Adipocyte (in vitro differentiated cells): Measurements from ENCODE around the gene SLCO3A1.
"Not testable (repeated sequence)": the region's sequence is repeated elsewhere in the genome, so short reads cannot be mapped to it uniquely, and the experiment has no call there.

ENCODE experiments used
- DNase-seq: peaks from one replicate; pipeline ENCODE4 v3.0.0-alpha.2; 2015; ENCODE audit warnings: low read depth
- H3K27me3 ChIP-seq: replicated peaks from 2 replicates; pipeline ENCODE4 v1.7.0; 2013; ENCODE audit warnings: mild to moderate bottlenecking, low read length, moderate library complexity; ENCODE audit not compliant: control insufficient read depth, insufficient read depth
- H3K36me3 ChIP-seq: 2 replicates; pipeline ENCODE4 v1.7.0; 2013; ENCODE audit warnings: low read length, mild to moderate bottlenecking, moderate library complexity; ENCODE audit not compliant: control insufficient read depth, insufficient read depth, severe bottlenecking
- H3K4me1 ChIP-seq: 2 replicates; pipeline ENCODE4 v1.7.0; 2013; ENCODE audit warnings: mild to moderate bottlenecking, low read length, moderate library complexity; ENCODE audit not compliant: control insufficient read depth, insufficient read depth
- H3K4me3 ChIP-seq: 2 replicates; pipeline ENCODE4 v1.7.0; 2013; ENCODE audit warnings: mild to moderate bottlenecking, low read length, moderate library complexity
- H3K9ac ChIP-seq: 2 replicates; pipeline ENCODE4 v1.7.0; 2013; ENCODE audit warnings: mild to moderate bottlenecking, low read length, moderate library complexity
- H3K9me3 ChIP-seq: 2 replicates; pipeline ENCODE4 v1.7.0; 2013; ENCODE audit warnings: mild to moderate bottlenecking, low read length, moderate library complexity; ENCODE audit not compliant: control insufficient read depth

The SLCO3A1 gene

GRCh38 chr15:92170897-92171296 is 317.4 kb downstream of the SLCO3A1 start:
- H3K27me3 ChIP-seq: peaks cover 11% of the 10 kb centered on the region
- H3K36me3 ChIP-seq: no peaks in the 10 kb centered on the region
- H3K4me3 ChIP-seq: no peak overlapping the region
- no peak overlapping the region for H3K9ac ChIP-seq
- H3K9me3 ChIP-seq: no peaks in the 10 kb centered on the region
- DNase-seq: no peak
- H3K4me1 ChIP-seq: no peaks in the 10 kb centered on the region

DNA sequence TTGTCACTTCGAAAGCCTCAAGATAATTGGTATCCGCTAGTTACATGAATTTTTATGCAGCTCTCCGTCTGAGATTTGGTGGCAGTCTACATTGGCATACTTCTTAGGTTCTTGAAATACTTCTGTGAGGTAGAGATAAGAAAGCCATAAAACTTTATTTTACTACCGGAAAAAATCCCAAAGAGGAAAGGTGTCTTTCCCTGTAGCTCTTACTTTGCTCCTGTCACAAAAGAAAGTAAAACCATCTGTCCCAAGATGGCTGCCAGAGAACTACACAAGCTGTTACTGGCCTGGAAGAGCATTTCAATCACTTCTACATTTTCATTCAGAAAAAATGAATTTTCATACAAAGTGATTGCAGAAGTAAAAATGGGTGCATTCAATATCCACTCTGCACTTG is 325.4 kb downstream of the SLCO3A1 start:
- Histone ChIP-seq H3K9me3 (no peaks in the 10 kb centered on the region), H3K27me3 (peaks cover 27% of the 10 kb centered on the region), H3K4me1 (no peaks in the 10 kb centered on the region), H3K4me3 (peak overlapping the region; percentile 50), H3K36me3 (no peaks in the 10 kb centered on the region), H3K9ac (no peak overlapping the region)
- no peak for DNase-seq

GRCh38 chr15:92184142-92184541 is 330.6 kb downstream of the SLCO3A1 start:
- Histone ChIP-seq H3K27me3 (peaks cover 8% of the 10 kb centered on the region), H3K9me3 (no peaks in the 10 kb centered on the region), H3K36me3 (no peaks in the 10 kb centered on the region), H3K4me3 (no peak overlapping the region), H3K9ac (no peak overlapping the region), H3K4me1 (no peaks in the 10 kb centered on the region)
- no peak for DNase-seq

DNA sequence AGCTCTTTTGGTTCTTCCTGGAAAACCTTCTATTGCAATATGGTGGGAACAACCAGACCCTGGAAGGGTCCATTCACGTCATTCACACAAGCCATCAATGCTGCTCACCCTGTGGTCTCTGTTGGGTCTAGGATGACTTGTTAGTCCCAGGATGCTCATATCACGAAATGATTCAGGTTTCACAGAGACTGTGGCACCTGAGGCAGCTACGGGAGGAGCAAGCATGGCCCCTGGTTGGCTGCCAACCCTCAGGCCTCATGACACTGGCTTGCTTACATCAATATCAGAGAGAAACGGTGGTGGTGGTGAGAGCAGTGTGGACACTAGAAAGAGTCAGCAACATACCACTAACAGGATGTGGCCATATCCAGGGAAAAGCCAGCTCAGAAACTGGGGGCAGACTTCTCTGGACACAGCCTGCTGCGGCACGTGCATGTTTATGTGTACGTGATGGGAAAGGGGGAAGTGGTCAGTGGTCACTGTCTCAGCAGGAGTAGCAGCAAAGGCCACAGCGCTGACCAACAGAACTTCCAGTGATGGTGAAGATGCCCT is 331.2 kb downstream of the SLCO3A1 start:
- no peaks in the 10 kb centered on the region for H3K36me3 ChIP-seq
- peaks cover 8% of the 10 kb centered on the region for H3K27me3 ChIP-seq
- no peak overlapping the region for H3K4me3 ChIP-seq
- no peaks in the 10 kb centered on the region for H3K9me3 ChIP-seq
- no peak for DNase-seq
- no peaks in the 10 kb centered on the region for H3K4me1 ChIP-seq
- no peak overlapping the region for H3K9ac ChIP-seq

DNA sequence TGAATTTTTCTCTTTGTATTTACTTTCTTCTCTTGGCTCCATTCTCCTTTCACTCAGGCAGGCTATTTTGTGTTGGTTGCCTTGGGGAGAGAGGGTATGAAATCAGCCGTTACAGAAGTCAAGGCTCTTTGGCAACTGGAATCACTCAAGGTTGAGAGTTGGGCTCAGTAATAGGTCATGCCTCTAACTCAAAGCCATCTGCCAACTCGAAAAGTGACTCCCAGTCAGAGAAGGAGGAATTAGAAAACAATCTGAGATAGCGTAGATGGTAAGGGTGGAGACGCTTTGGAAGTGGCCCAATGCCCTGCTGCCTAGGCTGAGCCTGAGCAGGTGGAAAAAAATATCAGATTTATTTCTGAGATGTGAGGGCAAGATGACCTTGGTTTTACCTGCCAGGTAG is 334.5 kb downstream of the SLCO3A1 start:
- Histone ChIP-seq H3K4me1 (no peaks in the 10 kb centered on the region), H3K27me3 (peaks cover 16% of the 10 kb centered on the region), H3K9me3 (no peaks in the 10 kb centered on the region), H3K36me3 (no peaks in the 10 kb centered on the region), H3K4me3 (no peak overlapping the region), H3K9ac (no peak overlapping the region)
- no peak for DNase-seq

GRCh38 chr15:92189166-92189565 is 335.7 kb downstream of the SLCO3A1 start:
- no peaks in the 10 kb centered on the region for H3K36me3 ChIP-seq
- H3K9ac ChIP-seq: no peak overlapping the region
- H3K9me3 ChIP-seq: no peaks in the 10 kb centered on the region
- no peak overlapping the region for H3K4me3 ChIP-seq
- H3K27me3 ChIP-seq: peaks cover 16% of the 10 kb centered on the region
- H3K4me1 ChIP-seq: no peaks in the 10 kb centered on the region
- no peak for DNase-seq

GRCh38 chr15:92195241-92195640 is 341.7 kb downstream of the SLCO3A1 start:
- no peak overlapping the region for H3K9ac ChIP-seq
- no peak for DNase-seq
- peaks cover 4% of the 10 kb centered on the region for H3K27me3 ChIP-seq
- H3K4me3 ChIP-seq: no peak overlapping the region
- H3K36me3 ChIP-seq: no peaks in the 10 kb centered on the region
- H3K9me3 ChIP-seq: no peaks in the 10 kb centered on the region
- H3K4me1 ChIP-seq: no peaks in the 10 kb centered on the region

DNA sequence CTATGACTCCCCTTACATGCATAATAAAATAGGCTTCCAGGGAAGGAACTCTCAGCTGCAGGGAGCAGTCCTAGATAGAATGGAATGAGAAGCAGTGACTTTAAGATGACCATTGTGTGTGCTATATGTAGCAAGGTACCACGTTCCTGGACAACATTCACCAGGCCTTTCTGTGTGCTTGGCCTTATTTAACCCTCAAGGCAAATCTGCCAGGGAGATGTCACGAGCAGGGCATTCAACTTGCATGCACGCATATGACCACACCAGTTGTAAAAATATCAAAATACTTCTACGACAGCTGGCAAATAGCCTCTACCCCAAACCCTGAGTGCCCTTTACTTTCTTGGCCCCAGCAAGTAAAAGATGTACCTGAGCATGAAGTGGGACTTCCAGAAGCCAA is 342.8 kb downstream of the SLCO3A1 start:
- Histone ChIP-seq H3K4me1 (no peaks in the 10 kb centered on the region), H3K9me3 (no peaks in the 10 kb centered on the region), H3K36me3 (no peaks in the 10 kb centered on the region), H3K9ac (no peak overlapping the region), H3K27me3 (no peaks in the 10 kb centered on the region), H3K4me3 (no peak overlapping the region)
- no peak for DNase-seq

- no peak overlapping the region for H3K9ac ChIP-seq
- H3K27me3 ChIP-seq: no peaks in the 10 kb centered on the region
- H3K36me3 ChIP-seq: no peaks in the 10 kb centered on the region
- H3K4me3 ChIP-seq: no peak overlapping the region
- no peaks in the 10 kb centered on the region for H3K9me3 ChIP-seq
- no peaks in the 10 kb centered on the region for H3K4me1 ChIP-seq
- no peak for DNase-seq
Measured at GRCh38 chr15:92197746-92198145, 344.2 kb downstream of the SLCO3A1 start.

- H3K9ac ChIP-seq: no peak overlapping the region
- no peak for DNase-seq
- H3K36me3 ChIP-seq: no peaks in the 10 kb centered on the region
- H3K4me3 ChIP-seq: no peak overlapping the region
- no peaks in the 10 kb centered on the region for H3K9me3 ChIP-seq
- no peaks in the 10 kb centered on the region for H3K27me3 ChIP-seq
- no peaks in the 10 kb centered on the region for H3K4me1 ChIP-seq
Measured at GRCh38 chr15:92200891-92201290, 347.4 kb downstream of the SLCO3A1 start.

- Histone ChIP-seq H3K4me1 (no peaks in the 10 kb centered on the region), H3K9me3 (peaks cover 3% of the 10 kb centered on the region), H3K9ac (no peak overlapping the region), H3K36me3 (no peaks in the 10 kb centered on the region), H3K4me3 (no peak overlapping the region), H3K27me3 (no peaks in the 10 kb centered on the region)
- peak; percentile 15 for DNase-seq
Measured at GRCh38 chr15:92205255-92205739, 351.8 kb downstream of the SLCO3A1 start.

DNA sequence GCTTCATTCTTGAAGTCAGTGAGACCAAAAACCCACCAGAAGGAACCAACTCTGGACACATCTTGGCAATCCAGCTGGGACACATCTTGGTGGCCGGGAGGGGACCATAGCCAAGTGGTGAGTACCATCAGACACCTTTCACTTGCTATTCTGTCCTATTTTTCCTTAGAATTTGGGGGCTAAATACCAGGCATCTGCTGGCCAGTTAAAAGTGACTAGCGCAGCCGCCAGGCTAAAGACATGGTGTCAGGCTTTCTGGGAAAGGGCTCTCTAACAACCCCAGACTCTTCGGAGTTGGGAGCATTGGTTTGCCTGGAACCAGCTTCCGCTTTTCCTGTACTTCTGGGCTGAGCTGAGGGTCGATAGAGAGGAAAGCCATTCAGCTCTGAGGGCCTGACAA is 354.1 kb downstream of the SLCO3A1 start:
- H3K27me3 ChIP-seq, H3K9ac ChIP-seq, DNase-seq, H3K9me3 ChIP-seq, H3K36me3 ChIP-seq, H3K4me1 ChIP-seq, H3K4me3 ChIP-seq: not testable (repeated sequence)
